Activated effector memory CD4-positive, alpha-beta T cell treated with anti-CD3 and anti-CD28 coated beads, Interleukin-2, amount 50 U/mL, for 16 hours (primary cell): ENCODE results near the gene KDM3A.

Experiments used
- DNase-seq: peaks from one replicate; pipeline ENCODE4 v3.0.0-alpha.2; 2020

The KDM3A gene

DNA sequence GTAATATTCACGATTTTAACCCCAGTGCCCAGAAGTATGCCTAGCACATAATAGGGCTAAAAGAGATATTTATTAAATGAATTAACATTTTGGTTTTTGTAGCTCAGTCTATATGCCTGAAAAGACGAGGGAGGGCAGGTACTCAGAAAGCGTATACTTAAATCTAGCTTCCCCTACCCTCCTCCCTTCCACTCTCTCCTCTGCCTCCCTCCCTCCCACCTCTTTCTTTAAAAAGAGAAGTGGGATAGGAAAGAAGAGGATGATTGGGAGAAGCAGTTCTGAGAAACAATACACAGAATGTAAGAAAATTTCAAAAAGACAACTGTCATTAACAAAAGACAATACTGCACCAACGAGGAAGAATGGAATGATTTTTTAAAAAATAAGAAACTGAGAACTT is 82.3 kb downstream of the KDM3A start:
- DNase-seq, result no peak

DNA sequence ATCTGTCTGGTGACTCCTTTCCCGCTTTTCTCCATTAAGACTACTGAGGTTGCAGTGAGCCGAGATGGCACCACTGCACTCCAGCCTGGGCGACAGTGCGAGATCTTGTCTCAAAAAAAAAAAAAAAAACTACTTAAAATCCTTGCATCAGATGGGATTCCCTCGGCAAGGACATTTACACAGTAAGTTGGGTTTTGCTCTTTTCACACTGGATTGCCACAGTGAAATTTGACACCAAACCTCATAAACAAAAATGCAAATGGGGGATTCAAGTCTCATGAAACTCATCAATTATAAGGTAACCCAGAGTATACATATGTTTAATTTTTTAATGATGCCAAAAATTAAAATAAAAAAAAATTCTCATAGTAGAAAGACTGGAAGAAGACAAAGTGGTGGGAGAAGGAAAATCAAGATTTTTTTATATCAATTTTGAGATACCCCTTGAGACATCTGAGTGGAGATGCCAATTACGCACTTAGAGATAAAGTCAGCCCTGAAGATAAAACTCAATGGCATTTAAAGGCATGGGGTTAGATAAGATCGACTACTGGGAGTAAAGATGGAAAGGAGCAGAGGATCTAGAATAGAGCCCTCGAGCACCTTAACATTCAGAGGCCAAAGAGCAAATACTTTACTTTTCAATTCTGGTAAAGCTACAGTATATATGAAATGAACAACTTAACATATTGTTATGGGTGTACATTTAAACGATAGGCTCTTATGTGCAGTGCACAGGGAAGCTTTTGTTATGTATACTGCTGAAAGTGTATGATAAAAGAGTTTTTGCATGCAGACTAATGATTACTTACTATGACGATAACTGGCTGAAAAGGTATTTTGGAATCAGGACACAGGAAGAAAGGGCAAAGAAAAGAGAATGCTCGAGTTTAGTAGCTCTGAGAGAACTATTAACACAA is 84.5 kb downstream of the KDM3A start:
- DNase-seq, result no peak

DNA sequence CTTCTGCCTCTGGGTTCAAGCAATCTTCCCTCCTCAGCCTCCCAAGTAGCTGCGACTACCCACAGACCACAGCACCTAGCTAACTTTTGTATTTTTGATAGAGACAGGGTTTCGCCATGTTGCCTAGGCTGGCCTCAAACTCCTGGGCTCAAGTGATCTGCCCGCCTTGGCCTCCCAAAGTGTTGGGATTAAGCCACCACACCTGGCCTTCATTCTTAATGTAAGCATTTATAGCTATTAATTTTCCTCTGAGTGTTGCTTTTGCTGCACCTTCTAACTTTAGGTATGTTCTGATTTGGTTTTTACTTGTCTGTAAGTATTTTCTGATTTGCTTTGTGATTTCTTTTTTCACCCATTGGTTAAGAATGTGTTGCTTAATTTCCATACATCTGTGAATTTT is 92.4 kb downstream of the KDM3A start:
- no peak for DNase-seq

DNA sequence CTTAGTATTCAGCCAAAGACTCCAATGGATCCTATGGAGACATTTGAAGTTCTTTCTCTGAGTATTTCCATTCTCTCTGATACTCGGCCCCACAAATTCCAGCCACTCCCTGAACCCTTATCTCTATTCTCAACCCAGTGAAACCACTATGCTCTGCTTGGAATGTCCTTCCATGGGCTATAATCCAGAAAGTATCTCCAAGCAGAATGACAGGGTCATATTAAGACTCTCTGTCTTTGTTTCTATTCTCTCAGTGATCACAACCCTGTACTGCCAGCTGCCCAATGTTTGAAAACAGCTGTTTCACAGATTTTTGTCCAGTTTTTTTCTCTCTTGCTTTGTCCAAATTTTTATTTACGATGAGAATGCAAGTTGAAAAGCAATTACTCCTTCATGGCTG is 100.2 kb downstream of the KDM3A start:
- no peak for DNase-seq
